NCI-H2171 (cell line): ENCODE data around the gene MPZL2.

Experiments
- DNase-seq: peaks from one replicate; lab custom pipeline; 2025; lab: John Stamatoyannopoulos, UW

Gene MPZL2

GRCh38 chr11:118241764-118242098 lies 22.4 kb downstream of the MPZL2 start:
- no peak for DNase-seq

GRCh38 chr11:118240999-118241763 lies 22.9 kb downstream of the MPZL2 start:
- no peak for DNase-seq

- no peak for DNase-seq
These were observed 24.4 kb downstream of the MPZL2 start for GRCh38 chr11:118239509-118240205.

GRCh38 chr11:118238929-118239328 lies 25.2 kb downstream of the MPZL2 start:
- DNase-seq, result no peak

GRCh38 chr11:118238421-118238820 lies 25.7 kb downstream of the MPZL2 start:
- DNase-seq, result no peak

- no peak for DNase-seq
These were observed 27.9 kb downstream of the MPZL2 start for GRCh38 chr11:118236170-118236569.

- no peak for DNase-seq
These were observed 29.3 kb downstream of the MPZL2 start for GRCh38 chr11:118234833-118235232.

GRCh38 chr11:118233850-118234249 lies 30.2 kb downstream of the MPZL2 start:
- no peak for DNase-seq

GRCh38 chr11:118233377-118233776 lies 30.7 kb downstream of the MPZL2 start:
- DNase-seq, result no peak

- no peak for DNase-seq
These were observed 31.4 kb downstream of the MPZL2 start for GRCh38 chr11:118232659-118233058.

- no peak for DNase-seq
These were observed 32.6 kb downstream of the MPZL2 start for GRCh38 chr11:118231461-118231860.

- DNase-seq, result no peak
These were observed 34.0 kb downstream of the MPZL2 start for GRCh38 chr11:118230088-118230487.

GRCh38 chr11:118229274-118229847 lies 34.7 kb downstream of the MPZL2 start:
- DNase-seq, result no peak

GRCh38 chr11:118227865-118228785 lies 36.0 kb downstream of the MPZL2 start:
- no peak for DNase-seq

- no peak for DNase-seq
These were observed 37.3 kb downstream of the MPZL2 start for GRCh38 chr11:118226781-118227180.

- DNase-seq, result no peak
These were observed 37.8 kb downstream of the MPZL2 start for GRCh38 chr11:118226296-118226695.

GRCh38 chr11:118224511-118225188 lies 39.4 kb downstream of the MPZL2 start, which contains the start of gene JAML:
Gene JAML, minus strand, starts transcription at chr11:118225011. Its CDS starts 10,145 bp downstream, at chr11:118214866.
- DNase-seq, result no peak

- DNase-seq, result no peak
These were observed 40.1 kb downstream of the MPZL2 start for GRCh38 chr11:118223992-118224391.

GRCh38 chr11:118223570-118223969 lies 40.5 kb downstream of the MPZL2 start:
- DNase-seq, result no peak

GRCh38 chr11:118222437-118222836 lies 41.7 kb downstream of the MPZL2 start:
- DNase-seq, result no peak

- DNase-seq, result no peak
These were observed 42.7 kb downstream of the MPZL2 start for GRCh38 chr11:118221419-118221818.

GRCh38 chr11:118219732-118220131 lies 44.4 kb downstream of the MPZL2 start:
- DNase-seq, result no peak
